GM21381 (cell line): ENCODE data around the gene C10orf143.
"Not testable (repeated sequence)": the region's sequence is repeated elsewhere in the genome, so short reads cannot be mapped to it uniquely, and the experiment has no call there.

ENCODE experiments used
- ATAC-seq: cut with Tn5 transposase; IDR thresholded peaks from one replicate; pipeline ENCODE4 v1.9.1; 2021; ENCODE audit warnings: mild to moderate bottlenecking, moderate library complexity; ENCODE audit not compliant: unreplicated experiment

The C10orf143 gene

GRCh38 chr10:130037169-130037661 is 73.4 kb downstream of the C10orf143 start:
- ATAC-seq: no peak

- no peak for ATAC-seq
Measured at GRCh38 chr10:130036296-130037065, 74.1 kb downstream of the C10orf143 start.

- ATAC-seq: no peak
Measured at GRCh38 chr10:130029209-130029608, 81.4 kb downstream of the C10orf143 start.

- ATAC-seq: no peak
Measured at GRCh38 chr10:130028465-130028819, 82.2 kb downstream of the C10orf143 start.

- ATAC-seq: no peak
Measured at GRCh38 chr10:130027716-130028464, 82.7 kb downstream of the C10orf143 start.

- ATAC-seq: no peak
Measured at GRCh38 chr10:130026670-130027456, 83.8 kb downstream of the C10orf143 start.

GRCh38 chr10:130025811-130026485 is 84.7 kb downstream of the C10orf143 start:
- no peak for ATAC-seq

- no peak for ATAC-seq
Measured at GRCh38 chr10:130025326-130025725, 85.3 kb downstream of the C10orf143 start.

- ATAC-seq: no peak
Measured at GRCh38 chr10:130024779-130025325, 85.8 kb downstream of the C10orf143 start.

- ATAC-seq: not testable (repeated sequence)
Measured at GRCh38 chr10:130024326-130024725, 86.3 kb downstream of the C10orf143 start.

- no peak for ATAC-seq
Measured at GRCh38 chr10:130023454-130024230, 87.0 kb downstream of the C10orf143 start.

GRCh38 chr10:130022511-130023299 is 87.9 kb downstream of the C10orf143 start:
- ATAC-seq: no peak

- no peak for ATAC-seq
Measured at GRCh38 chr10:130022086-130022485, 88.5 kb downstream of the C10orf143 start.

GRCh38 chr10:130021383-130021950 is 89.2 kb downstream of the C10orf143 start:
- no peak for ATAC-seq

GRCh38 chr10:130020651-130021382 is 89.8 kb downstream of the C10orf143 start:
- no peak for ATAC-seq

GRCh38 chr10:130018730-130019185 is 91.9 kb downstream of the C10orf143 start:
- no peak for ATAC-seq

- no peak for ATAC-seq
Measured at GRCh38 chr10:130018265-130018664, 92.4 kb downstream of the C10orf143 start.

- no peak for ATAC-seq
Measured at GRCh38 chr10:130017631-130018022, 93.0 kb downstream of the C10orf143 start.
